ENCODE data around the gene RNF217.

The RNF217 gene

GRCh38 chr6:125110056-125110455, 147.8 kb downstream of the RNF217 start:
- no peak for TF ChIP-seq GLIS3 (CRISPR knock-in tag; IDR thresholded peaks at IDR 0.05)
- TF ChIP-seq ZC3H10 (CRISPR knock-in tag; IDR thresholded peaks at IDR 0.05), result no peak
- TF ChIP-seq TSHZ2 (CRISPR knock-in tag; IDR thresholded peaks at IDR 0.05), result no peak
- no peak for TF ChIP-seq ARNTL (CRISPR knock-in tag; IDR thresholded peaks at IDR 0.05; ENCODE audit: borderline replicate concordance, low read depth)
- TF ChIP-seq ZNF565 (CRISPR knock-in tag; conservative IDR thresholded peaks at IDR 0.05; ENCODE audit: low read depth), result no peak
- TF ChIP-seq ZNF8 (CRISPR knock-in tag; IDR thresholded peaks at IDR 0.05), result no peak
- TF ChIP-seq, protein P1, sequence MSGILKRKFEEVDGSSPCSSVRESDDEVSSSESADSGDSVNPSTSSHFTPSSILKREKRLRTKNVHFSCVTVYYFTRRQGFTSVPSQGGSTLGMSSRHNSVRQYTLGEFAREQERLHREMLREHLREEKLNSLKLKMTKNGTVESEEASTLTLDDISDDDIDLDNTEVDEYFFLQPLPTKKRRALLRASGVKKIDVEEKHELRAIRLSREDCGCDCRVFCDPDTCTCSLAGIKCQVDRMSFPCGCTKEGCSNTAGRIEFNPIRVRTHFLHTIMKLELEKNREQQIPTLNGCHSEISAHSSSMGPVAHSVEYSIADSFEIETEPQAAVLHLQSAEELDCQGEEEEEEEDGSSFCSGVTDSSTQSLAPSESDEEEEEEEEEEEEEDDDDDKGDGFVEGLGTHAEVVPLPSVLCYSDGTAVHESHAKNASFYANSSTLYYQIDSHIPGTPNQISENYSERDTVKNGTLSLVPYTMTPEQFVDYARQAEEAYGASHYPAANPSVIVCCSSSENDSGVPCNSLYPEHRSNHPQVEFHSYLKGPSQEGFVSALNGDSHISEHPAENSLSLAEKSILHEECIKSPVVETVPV (CRISPR knock-in tag; IDR thresholded peaks at IDR 0.05), result no peak
- TF ChIP-seq, protein P2, sequence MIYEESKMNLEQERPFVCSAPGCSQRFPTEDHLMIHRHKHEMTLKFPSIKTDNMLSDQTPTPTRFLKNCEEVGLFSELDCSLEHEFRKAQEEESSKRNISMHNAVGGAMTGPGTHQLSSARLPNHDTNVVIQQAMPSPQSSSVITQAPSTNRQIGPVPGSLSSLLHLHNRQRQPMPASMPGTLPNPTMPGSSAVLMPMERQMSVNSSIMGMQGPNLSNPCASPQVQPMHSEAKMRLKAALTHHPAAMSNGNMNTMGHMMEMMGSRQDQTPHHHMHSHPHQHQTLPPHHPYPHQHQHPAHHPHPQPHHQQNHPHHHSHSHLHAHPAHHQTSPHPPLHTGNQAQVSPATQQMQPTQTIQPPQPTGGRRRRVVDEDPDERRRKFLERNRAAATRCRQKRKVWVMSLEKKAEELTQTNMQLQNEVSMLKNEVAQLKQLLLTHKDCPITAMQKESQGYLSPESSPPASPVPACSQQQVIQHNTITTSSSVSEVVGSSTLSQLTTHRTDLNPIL (CRISPR knock-in tag; IDR thresholded peaks at IDR 0.05; ENCODE audit: low read depth), result no peak

DNA sequence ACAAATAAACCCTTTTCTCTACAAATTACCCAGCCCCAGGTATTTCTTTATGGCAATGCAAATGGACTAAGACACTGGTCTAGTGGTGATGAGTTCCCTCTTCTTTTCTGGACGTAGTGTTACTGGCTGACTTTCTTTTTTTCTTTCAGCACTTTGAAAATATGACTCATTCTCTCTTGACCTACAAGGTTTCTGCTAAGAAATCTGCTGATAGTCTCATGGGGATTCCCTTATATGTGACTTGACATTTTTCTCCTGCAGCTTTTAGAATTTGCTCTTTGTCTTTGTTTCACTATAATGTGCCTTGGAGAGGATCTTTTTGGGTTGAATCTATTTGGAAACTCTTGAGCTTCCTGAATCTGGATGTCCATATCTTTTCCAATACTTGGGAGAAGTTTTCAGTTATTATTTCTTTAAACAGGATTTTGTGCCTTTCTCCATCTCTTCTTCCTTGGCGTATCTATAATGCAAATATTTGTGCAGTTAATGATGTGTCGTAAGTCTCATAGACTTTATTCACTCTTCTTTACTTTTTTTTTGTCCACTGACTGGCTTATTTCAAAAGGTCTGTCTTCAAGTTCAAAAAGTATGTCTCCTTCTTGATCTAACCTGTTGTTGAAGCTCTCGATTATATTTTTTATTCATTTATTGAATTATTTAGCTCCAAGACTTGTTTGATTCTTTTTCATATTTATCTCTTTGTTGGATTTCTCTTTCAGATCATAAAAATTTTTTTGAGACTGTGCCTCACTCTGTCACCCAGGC, 149.2 kb downstream of the RNF217 start:
- no peak for TF ChIP-seq TOX (CRISPR knock-in tag; IDR thresholded peaks at IDR 0.05; ENCODE audit: borderline replicate concordance)
- no peak for TF ChIP-seq ISL1 (CRISPR knock-in tag; IDR thresholded peaks at IDR 0.05)
- ATAC-seq, result no peak

More at GRCh38 chr6:125110056-125110455, 147.8 kb downstream of the RNF217 start:
- no peak for ATAC-seq

GRCh38 chr6:125112934-125113333, 150.7 kb downstream of the RNF217 start:
- TF ChIP-seq CSDC2 (CRISPR knock-in tag; IDR thresholded peaks at IDR 0.05), result no peak
- TF ChIP-seq, protein P1 (CRISPR knock-in tag; IDR thresholded peaks at IDR 0.05), result no peak
- no peak for TF ChIP-seq SNAI2 (CRISPR knock-in tag; IDR thresholded peaks at IDR 0.05)
- TF ChIP-seq OSR1 (CRISPR knock-in tag; IDR thresholded peaks at IDR 0.05), result no peak
- TF ChIP-seq GLIS3 (CRISPR knock-in tag; IDR thresholded peaks at IDR 0.05), result no peak
- TF ChIP-seq ISL1 (CRISPR knock-in tag; IDR thresholded peaks at IDR 0.05), result no peak
- no peak for TF ChIP-seq ESRRG (CRISPR knock-in tag; IDR thresholded peaks at IDR 0.05)
- TF ChIP-seq ZC3H10 (CRISPR knock-in tag; IDR thresholded peaks at IDR 0.05), result no peak
- no peak for TF ChIP-seq ARNTL (CRISPR knock-in tag; IDR thresholded peaks at IDR 0.05; ENCODE audit: borderline replicate concordance, low read depth)
- no peak for TF ChIP-seq ZNF565 (CRISPR knock-in tag; conservative IDR thresholded peaks at IDR 0.05; ENCODE audit: low read depth)
- TF ChIP-seq ZFP3 (CRISPR knock-in tag; IDR thresholded peaks at IDR 0.05), result no peak
- TF ChIP-seq ZNF70 (CRISPR knock-in tag; IDR thresholded peaks at IDR 0.05), result no peak
- TF ChIP-seq, protein P3, sequence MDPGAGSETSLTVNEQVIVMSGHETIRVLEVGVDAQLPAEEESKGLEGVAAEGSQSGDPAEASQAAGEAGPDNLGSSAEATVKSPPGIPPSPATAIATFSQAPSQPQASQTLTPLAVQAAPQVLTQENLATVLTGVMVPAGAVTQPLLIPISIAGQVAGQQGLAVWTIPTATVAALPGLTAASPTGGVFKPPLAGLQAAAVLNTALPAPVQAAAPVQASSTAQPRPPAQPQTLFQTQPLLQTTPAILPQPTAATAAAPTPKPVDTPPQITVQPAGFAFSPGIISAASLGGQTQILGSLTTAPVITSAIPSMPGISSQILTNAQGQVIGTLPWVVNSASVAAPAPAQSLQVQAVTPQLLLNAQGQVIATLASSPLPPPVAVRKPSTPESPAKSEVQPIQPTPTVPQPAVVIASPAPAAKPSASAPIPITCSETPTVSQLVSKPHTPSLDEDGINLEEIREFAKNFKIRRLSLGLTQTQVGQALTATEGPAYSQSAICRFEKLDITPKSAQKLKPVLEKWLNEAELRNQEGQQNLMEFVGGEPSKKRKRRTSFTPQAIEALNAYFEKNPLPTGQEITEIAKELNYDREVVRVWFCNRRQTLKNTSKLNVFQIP (CRISPR knock-in tag; IDR thresholded peaks at IDR 0.05; ENCODE audit: borderline replicate concordance, low read depth), result no peak
- no peak for TF ChIP-seq PPARA (CRISPR knock-in tag; IDR thresholded peaks at IDR 0.05; ENCODE audit: borderline replicate concordance)
- TF ChIP-seq BACH2 (CRISPR knock-in tag; IDR thresholded peaks at IDR 0.05; ENCODE audit: borderline replicate concordance), result no peak
- no peak for TF ChIP-seq ZNF8 (CRISPR knock-in tag; IDR thresholded peaks at IDR 0.05)
- TF ChIP-seq TOX (CRISPR knock-in tag; IDR thresholded peaks at IDR 0.05; ENCODE audit: borderline replicate concordance), result no peak
- TF ChIP-seq, protein P2 (CRISPR knock-in tag; IDR thresholded peaks at IDR 0.05; ENCODE audit: low read depth), result no peak
- no peak for TF ChIP-seq TCF4 (CRISPR knock-in tag; IDR thresholded peaks at IDR 0.05; ENCODE audit: borderline replicate concordance)
- TF ChIP-seq ZFP30 (CRISPR knock-in tag; IDR thresholded peaks at IDR 0.05), result no peak
- ATAC-seq, result no peak

All from SK-N-SH treated with all-trans-retinoic acid at 6 μM for 48 hours (cell line).